Measurements from ENCODE around the gene ZNF195. TPM values are rescaled to one million over a fixed set of nuclear protein-coding genes. Genes with fewer than 3 reads are reported as not detected.
A peak's percentile ranks its signal among the peaks of the same experiment; 100 is the strongest.
"Not testable (repeated sequence)": the region's sequence is repeated elsewhere in the genome, so short reads cannot be mapped to it uniquely, and the experiment has no call there.

Gene ZNF195
- total RNA-seq, 6 donors from 2014 or later, result 15.7 to 24.1 (median 18.7) TPM

- not testable (repeated sequence) for H3K27me3 ChIP-seq; H3K4me1 ChIP-seq; H3K36me3 ChIP-seq; H3K27ac ChIP-seq; ATAC-seq (ENCODE audit: low FRiP score in 2 of 2); H3K4me3 ChIP-seq; H3K9me3 ChIP-seq
- DNase-seq, result peak in 1 of 2 donors; percentile 59
- WGBS, 2 donors, result 58 to 63% methylated on average over 4 of the region's 4 CpGs
- peak in 5 of 6 experiments; percentile 42 to 72 (median 53) for TF ChIP-seq CTCF (IDR thresholded peaks at IDR 0.05)
Observed at GRCh38 chr11:3417047-3417446, 38.1 kb upstream of the ZNF195 start.

DNA sequence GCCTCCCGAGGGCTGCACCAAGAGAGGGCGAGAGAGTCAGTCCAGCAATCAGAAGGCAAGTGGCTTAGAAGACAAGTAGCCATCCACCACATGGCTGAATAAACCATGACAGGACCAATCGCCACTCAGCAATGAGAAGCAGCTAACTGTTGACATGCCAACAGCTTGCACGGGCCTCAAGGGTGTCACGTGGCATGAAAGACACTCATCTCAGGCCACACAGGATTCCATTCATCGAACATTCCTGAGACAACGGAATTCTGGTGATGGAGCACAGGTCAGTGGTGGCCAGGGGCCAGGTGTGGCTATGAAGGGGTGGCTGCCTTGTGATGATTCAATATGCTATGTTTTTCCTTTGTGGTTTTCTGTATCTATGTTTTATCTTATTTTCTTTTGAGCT is 36.4 kb upstream of the ZNF195 start:
- ATAC-seq (ENCODE audit: low FRiP score in 2 of 2); H3K27me3 ChIP-seq; H3K27ac ChIP-seq; H3K9me3 ChIP-seq; H3K36me3 ChIP-seq; DNase-seq; H3K4me1 ChIP-seq; H3K4me3 ChIP-seq: not testable (repeated sequence)
- WGBS, 2 donors, result 63 to 81% methylated on average over 7 of the region's 7 CpGs

GRCh38 chr11:3413666-3414065 is 34.7 kb upstream of the ZNF195 start:
- not testable (repeated sequence) for H3K4me1 ChIP-seq; H3K27ac ChIP-seq; ATAC-seq (ENCODE audit: low FRiP score in 2 of 2); H3K9me3 ChIP-seq; H3K4me3 ChIP-seq; H3K27me3 ChIP-seq; H3K36me3 ChIP-seq
- WGBS, 2 donors, result 89 to 96% methylated on average over 19 to 21 of the region's 24 CpGs
- peak in 1 of 2 donors; percentile 52 for DNase-seq

- WGBS, 2 donors, result 79 to 88% methylated on average over 9 to 14 of the region's 15 CpGs
- H3K4me1 ChIP-seq, result no peaks in the 10 kb centered on the region
- no peaks in the 10 kb centered on the region for H3K9me3 ChIP-seq
- ATAC-seq (ENCODE audit: low FRiP score in 2 of 2) (no peak), DNase-seq (peak in 1 of 2 donors; percentile 64)
- no peak for TF ChIP-seq EP300 (IDR thresholded peaks at IDR 0.05)
- no peak for TF ChIP-seq POLR2AphosphoS5 (IDR thresholded peaks at IDR 0.05)
- no peak for TF ChIP-seq POLR2A (IDR thresholded peaks at IDR 0.05)
- no peak for TF ChIP-seq CTCF (IDR thresholded peaks at IDR 0.05)
- H3K27me3 ChIP-seq, result no peaks in the 10 kb centered on the region
- H3K27ac ChIP-seq, result no peak overlapping the region
- H3K36me3 ChIP-seq, result no peaks in the 10 kb centered on the region
- no peak overlapping the region for H3K4me3 ChIP-seq
Observed at GRCh38 chr11:3412837-3413236, 33.9 kb upstream of the ZNF195 start.

- not testable (repeated sequence) for H3K9me3 ChIP-seq; H3K4me1 ChIP-seq; ATAC-seq (ENCODE audit: low FRiP score in 2 of 2); H3K36me3 ChIP-seq; H3K27me3 ChIP-seq; H3K4me3 ChIP-seq; H3K27ac ChIP-seq
- DNase-seq, result peak in 1 of 2 donors; percentile 71
- peak; percentile 60 to 79 (median 74) for TF ChIP-seq CTCF (IDR thresholded peaks at IDR 0.05)
- WGBS, 2 donors, result 11 to 23% methylated on average over 10 to 11 of the region's 12 CpGs
Observed at GRCh38 chr11:3408722-3409121, 29.8 kb upstream of the ZNF195 start.

GRCh38 chr11:3408058-3408605 is 29.2 kb upstream of the ZNF195 start:
- H3K36me3 ChIP-seq; H3K27me3 ChIP-seq; H3K9me3 ChIP-seq; H3K27ac ChIP-seq; DNase-seq; H3K4me3 ChIP-seq; ATAC-seq (ENCODE audit: low FRiP score in 2 of 2); H3K4me1 ChIP-seq: not testable (repeated sequence)
- WGBS, 2 donors, result 65 to 69% methylated on average over 8 of the region's 8 CpGs

DNA sequence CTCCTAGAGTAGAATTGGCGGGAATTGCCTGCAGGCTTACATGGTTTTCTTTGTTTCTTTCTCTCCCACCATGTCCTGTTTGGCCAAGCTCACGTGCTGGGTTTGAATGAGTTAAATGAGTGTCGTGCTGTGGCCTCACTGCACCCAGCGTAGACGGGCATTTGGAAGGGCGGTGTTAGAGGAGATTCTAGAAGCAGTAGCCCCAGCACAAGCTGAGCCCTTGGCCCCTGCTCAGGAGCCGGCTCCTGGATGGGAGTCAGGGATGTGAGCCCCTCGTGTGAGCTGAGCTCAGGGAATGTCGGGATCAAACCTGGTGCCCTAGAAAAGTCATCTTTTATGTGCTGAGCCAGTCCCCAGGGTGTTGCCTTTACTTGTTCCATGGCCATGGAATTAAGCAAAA is 28.0 kb upstream of the ZNF195 start:
- not testable (repeated sequence) for H3K36me3 ChIP-seq; H3K27ac ChIP-seq; H3K9me3 ChIP-seq; H3K4me1 ChIP-seq; H3K27me3 ChIP-seq; ATAC-seq (ENCODE audit: low FRiP score in 2 of 2); DNase-seq; H3K4me3 ChIP-seq
- 87 to 89% methylated on average over 9 of the region's 9 CpGs for WGBS, 2 donors

GRCh38 chr11:3406223-3406875 is 27.4 kb upstream of the ZNF195 start:
- H3K27ac ChIP-seq, result not testable (repeated sequence)

DNA sequence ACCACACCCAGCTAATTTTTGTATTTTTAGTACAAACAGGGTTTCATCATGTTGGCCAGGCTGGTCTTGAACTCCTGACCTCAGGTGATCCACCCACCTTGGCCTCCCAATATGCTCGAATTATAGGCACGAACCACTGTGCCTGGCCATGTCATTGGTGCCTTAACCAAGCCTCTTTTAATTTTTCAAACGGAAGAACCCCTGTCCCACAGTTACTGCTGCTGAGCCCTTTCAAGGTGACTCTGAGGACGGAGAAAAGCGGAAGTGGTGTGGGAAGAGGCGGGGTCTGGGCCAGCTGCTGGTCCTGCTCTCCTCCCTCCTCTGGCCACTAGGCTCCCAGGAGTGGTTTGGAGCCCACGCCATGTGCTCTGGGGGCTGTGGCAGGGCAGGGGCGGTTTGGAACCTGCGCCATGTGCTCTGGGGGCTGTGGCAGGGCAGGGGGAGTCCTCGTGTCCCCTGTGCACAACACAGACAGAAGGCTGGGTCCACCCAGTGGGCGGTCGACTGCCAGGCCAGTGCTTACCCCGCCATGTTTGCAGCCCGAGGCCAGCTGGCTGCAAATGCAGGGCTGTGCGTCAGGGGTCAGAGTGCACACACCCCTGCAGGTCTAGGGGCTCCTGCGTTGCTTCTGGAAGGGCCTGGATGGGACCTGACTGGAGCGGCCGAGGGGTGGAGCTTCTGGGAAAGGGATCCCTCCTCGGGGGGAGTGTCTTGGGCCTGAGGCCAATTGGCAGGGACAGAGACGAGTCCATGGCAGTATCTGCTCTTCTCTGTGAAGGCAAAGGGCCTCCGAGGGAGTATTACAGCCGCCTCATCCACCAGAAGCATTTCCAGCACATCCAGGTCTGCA is 25.4 kb upstream of the ZNF195 start:
- not testable (repeated sequence) for H3K27me3 ChIP-seq; H3K27ac ChIP-seq; H3K4me1 ChIP-seq; ATAC-seq (ENCODE audit: low FRiP score in 2 of 2); H3K36me3 ChIP-seq; H3K4me3 ChIP-seq; H3K9me3 ChIP-seq
- 61 to 69% methylated on average over 9 to 20 of the region's 22 CpGs for WGBS, 2 donors
- DNase-seq, result peak in 1 of 2 donors; percentile 65

More at GRCh38 chr11:3406223-3406875, 27.4 kb upstream of the ZNF195 start:
- not testable (repeated sequence) for H3K9me3 ChIP-seq; H3K4me3 ChIP-seq; H3K27me3 ChIP-seq; DNase-seq; H3K4me1 ChIP-seq; H3K36me3 ChIP-seq; ATAC-seq (ENCODE audit: low FRiP score in 2 of 2)
- WGBS, 2 donors, result 84% methylated on average over 15 to 17 of the region's 17 CpGs
